K562 (cell line): Measurements from ENCODE around the gene FBLN2. TPM values are rescaled to one million over a fixed set of nuclear protein-coding genes. Genes with fewer than 3 reads are reported as not detected.
A peak's percentile ranks its signal among the peaks of the same experiment; 100 is the strongest.

ENCODE experiments used
- AFF1 ChIP-seq, 2 experiments: fragments of 450-650 bp; IDR thresholded peaks; 2 replicates each; pipeline ENCODE4 v1.6.1; 2018; ENCODE audit warnings: mild to moderate bottlenecking in 2 of 2, low read depth in 1 of 2; ENCODE audit not compliant: partially characterized antibody in 2 of 2
- FIP1L1 ChIP-seq: fragments of 200-400 bp; formaldehyde crosslinking; IDR thresholded peaks from 2 replicates; pipeline ENCODE4 v1.6.1; 2018; ENCODE audit warnings: mild to moderate bottlenecking, low read depth, low read length; ENCODE audit not compliant: poor library complexity, severe bottlenecking
- JUND ChIP-seq, 2 experiments: IDR thresholded peaks; 2 replicates in 1 of 2; 3 replicates in 1 of 2; pipeline ENCODE4 v1.6.1; 2011; ENCODE audit warnings: borderline replicate concordance in 2 of 2, low read depth in 2 of 2, low read length in 2 of 2, improper control_type of control experiment in 1 of 2, missing biosample characterization in 1 of 2, missing genetic modification characterization in 1 of 2, missing genetic modification reagents in 1 of 2
- POLR2AphosphoS2 ChIP-seq: IDR thresholded peaks from 2 replicates; pipeline ENCODE4 v1.6.1; 2012; ENCODE audit warnings: low read length, improper control_type of control experiment
- RCOR1 ChIP-seq, 2 experiments: IDR thresholded peaks; 2 replicates each; pipeline ENCODE4 v1.6.1; 2012; ENCODE audit warnings: low read depth in 2 of 2, low read length in 2 of 2, borderline replicate concordance in 1 of 2, improper control_type of control experiment in 1 of 2
- SMAD3 ChIP-seq: fragments of 450-650 bp; formaldehyde crosslinking; conservative IDR thresholded peaks from 2 replicates; pipeline ENCODE4 v1.4.0; 2020; ENCODE audit warnings: mild to moderate bottlenecking
- SRSF1 ChIP-seq: fragments of 200-400 bp; formaldehyde crosslinking; IDR thresholded peaks from 2 replicates; pipeline ENCODE4 v1.6.1; 2017; ENCODE audit warnings: mild to moderate bottlenecking, low read depth, low read length, moderate library complexity
- TEAD1 ChIP-seq, 2 experiments: fragments of 450-650 bp in 1 of 2; sonication (generic) in 1 of 2; formaldehyde crosslinking; IDR thresholded peaks; 2 replicates each; pipeline versions ENCODE4 v1.4.0 to v1.8.0; 2020 to 2022; ENCODE audit warnings: mild to moderate bottlenecking in 2 of 2, missing genetic modification reagents in 1 of 2
- TFAP4 ChIP-seq: sonication (generic); formaldehyde crosslinking; IDR thresholded peaks from 2 replicates; pipeline ENCODE4 v1.8.0; 2022; ENCODE audit warnings: missing genetic modification reagents, mild to moderate bottlenecking, moderate library complexity, borderline replicate concordance
- XRCC5 ChIP-seq: fragments of 200-400 bp; formaldehyde crosslinking; IDR thresholded peaks from 2 replicates; pipeline ENCODE4 v1.6.1; 2017; ENCODE audit warnings: low read depth, mild to moderate bottlenecking, low read length
- ZBED1 ChIP-seq: IDR thresholded peaks from 2 replicates; pipeline ENCODE4 v1.6.1; 2014
- ZBTB7A ChIP-seq: IDR thresholded peaks from 2 replicates; pipeline ENCODE4 v1.6.1; 2011; ENCODE audit warnings: low read depth, mild to moderate bottlenecking, low read length, moderate library complexity, borderline replicate concordance; ENCODE audit not compliant: control insufficient read depth
- ZEB2 ChIP-seq: fragments of 450-650 bp; IDR thresholded peaks from 2 replicates; pipeline ENCODE4 v1.6.1; 2016
- ZNF551 ChIP-seq: fragments of 250-450 bp; sonication (Bioruptor Pico); IDR thresholded peaks from 2 replicates; pipeline ENCODE4 v1.5.0; 2021; ENCODE audit warnings: mild to moderate bottlenecking, moderate library complexity
- polyA plus RNA-seq, 8 experiments: library from polyadenylated mRNA; depleted of rRNA in 4 of 8; stranded (reverse) in 5 of 8; unstranded in 3 of 8; fragments of >200 nt; fragmentation: Nextera tagmentation in 2 of 8; fragmentation: Illumina TruSeq in 1 of 8; extraction: Ambion mirVana in 2 of 8; extraction: Trizol in 1 of 8; gene quantifications; 2 replicates each; pipeline versions ENCODE4 v1.2.1 to v1.2.3, GENCODE V29; 2011 to 2014; ENCODE audit warnings: inconsistent platforms in 1 of 8, missing spikeins in 1 of 8
- total RNA-seq, 7 experiments: library from RNA; depleted of rRNA in 6 of 7; stranded (reverse); fragments of >200 nt in 6 of 7; fragmentation: Illumina TruSeq in 2 of 7; extraction: Trizol in 2 of 7; gene quantifications; 2 replicates each; pipeline versions ENCODE4 v1.2.1 to v1.2.3, GENCODE V29; 2011 to 2021; ENCODE audit warnings: low replicate concordance in 1 of 7
- TF ChIP-seq, protein P1 (sequence below): fragments of 250-450 bp; sonication (Bioruptor Pico); IDR thresholded peaks from 2 replicates; pipeline ENCODE4 v1.4.0; 2020; ENCODE audit warnings: mild to moderate bottlenecking, moderate library complexity, borderline replicate concordance
- TF ChIP-seq, protein P2 (sequence below): fragments of 200-400 bp; formaldehyde crosslinking; IDR thresholded peaks from 2 replicates; pipeline ENCODE4 v1.6.1; 2017; ENCODE audit warnings: mild to moderate bottlenecking, low read depth, low read length, moderate library complexity
- TF ChIP-seq, protein P3 (sequence below): fragments of 250-450 bp; sonication (Bioruptor Pico); IDR thresholded peaks from 2 replicates; pipeline ENCODE4 v1.9.0; 2021; ENCODE audit warnings: mild to moderate bottlenecking

The FBLN2 gene
- total and polyA plus RNA-seq, 9 of the 15 experiments (the other 6 are each of a cell fraction or from before 2014, with no cell fraction given), result 0.03 to 0.10 (median 0.04) TPM; not detected in 6

- TF ChIP-seq, protein P1, sequence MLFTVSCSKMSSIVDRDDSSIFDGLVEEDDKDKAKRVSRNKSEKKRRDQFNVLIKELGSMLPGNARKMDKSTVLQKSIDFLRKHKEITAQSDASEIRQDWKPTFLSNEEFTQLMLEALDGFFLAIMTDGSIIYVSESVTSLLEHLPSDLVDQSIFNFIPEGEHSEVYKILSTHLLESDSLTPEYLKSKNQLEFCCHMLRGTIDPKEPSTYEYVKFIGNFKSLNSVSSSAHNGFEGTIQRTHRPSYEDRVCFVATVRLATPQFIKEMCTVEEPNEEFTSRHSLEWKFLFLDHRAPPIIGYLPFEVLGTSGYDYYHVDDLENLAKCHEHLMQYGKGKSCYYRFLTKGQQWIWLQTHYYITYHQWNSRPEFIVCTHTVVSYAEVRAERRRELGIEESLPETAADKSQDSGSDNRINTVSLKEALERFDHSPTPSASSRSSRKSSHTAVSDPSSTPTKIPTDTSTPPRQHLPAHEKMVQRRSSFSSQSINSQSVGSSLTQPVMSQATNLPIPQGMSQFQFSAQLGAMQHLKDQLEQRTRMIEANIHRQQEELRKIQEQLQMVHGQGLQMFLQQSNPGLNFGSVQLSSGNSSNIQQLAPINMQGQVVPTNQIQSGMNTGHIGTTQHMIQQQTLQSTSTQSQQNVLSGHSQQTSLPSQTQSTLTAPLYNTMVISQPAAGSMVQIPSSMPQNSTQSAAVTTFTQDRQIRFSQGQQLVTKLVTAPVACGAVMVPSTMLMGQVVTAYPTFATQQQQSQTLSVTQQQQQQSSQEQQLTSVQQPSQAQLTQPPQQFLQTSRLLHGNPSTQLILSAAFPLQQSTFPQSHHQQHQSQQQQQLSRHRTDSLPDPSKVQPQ, result no peak
- 0 out of 2 replicates have a peak, but pooled peaks have one; percentile 24 for TF ChIP-seq TFAP4 (CRISPR knock-in tag)
- TF ChIP-seq, protein P2, sequence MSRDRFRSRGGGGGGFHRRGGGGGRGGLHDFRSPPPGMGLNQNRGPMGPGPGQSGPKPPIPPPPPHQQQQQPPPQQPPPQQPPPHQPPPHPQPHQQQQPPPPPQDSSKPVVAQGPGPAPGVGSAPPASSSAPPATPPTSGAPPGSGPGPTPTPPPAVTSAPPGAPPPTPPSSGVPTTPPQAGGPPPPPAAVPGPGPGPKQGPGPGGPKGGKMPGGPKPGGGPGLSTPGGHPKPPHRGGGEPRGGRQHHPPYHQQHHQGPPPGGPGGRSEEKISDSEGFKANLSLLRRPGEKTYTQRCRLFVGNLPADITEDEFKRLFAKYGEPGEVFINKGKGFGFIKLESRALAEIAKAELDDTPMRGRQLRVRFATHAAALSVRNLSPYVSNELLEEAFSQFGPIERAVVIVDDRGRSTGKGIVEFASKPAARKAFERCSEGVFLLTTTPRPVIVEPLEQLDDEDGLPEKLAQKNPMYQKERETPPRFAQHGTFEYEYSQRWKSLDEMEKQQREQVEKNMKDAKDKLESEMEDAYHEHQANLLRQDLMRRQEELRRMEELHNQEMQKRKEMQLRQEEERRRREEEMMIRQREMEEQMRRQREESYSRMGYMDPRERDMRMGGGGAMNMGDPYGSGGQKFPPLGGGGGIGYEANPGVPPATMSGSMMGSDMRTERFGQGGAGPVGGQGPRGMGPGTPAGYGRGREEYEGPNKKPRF, result no peak
- no peak for TF ChIP-seq ZNF551 (CRISPR knock-in tag)
- TF ChIP-seq, protein P3, sequence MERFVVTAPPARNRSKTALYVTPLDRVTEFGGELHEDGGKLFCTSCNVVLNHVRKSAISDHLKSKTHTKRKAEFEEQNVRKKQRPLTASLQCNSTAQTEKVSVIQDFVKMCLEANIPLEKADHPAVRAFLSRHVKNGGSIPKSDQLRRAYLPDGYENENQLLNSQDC (CRISPR knock-in tag), result no peak
- TF ChIP-seq TEAD1 (CRISPR knock-in tag; IDR thresholded peaks at IDR 0.05), result peak in 1 of 2 experiments; percentile 61; a peak in 1 of 4 replicates
- peak; percentile 44; the same call in 1 of the 2 replicates for TF ChIP-seq ZBTB7A
- no peak for TF ChIP-seq POLR2AphosphoS2
- TF ChIP-seq XRCC5, result no peak
- TF ChIP-seq AFF1 (IDR thresholded peaks at IDR 0.05; ENCODE audit: low read depth in 1 of 2, partially characterized antibody in 2 of 2), result no peak
- TF ChIP-seq ZEB2, result no peak
- TF ChIP-seq JUND (IDR thresholded peaks at IDR 0.05; ENCODE audit: borderline replicate concordance, low read depth, low read length), result peak; percentile 25; the same call in 1 of the 2 replicates
- TF ChIP-seq JUND (tag; IDR thresholded peaks at IDR 0.05; ENCODE audit: borderline replicate concordance, low read depth, low read length), result no peak
- TF ChIP-seq RCOR1 (IDR thresholded peaks at IDR 0.05; ENCODE audit: borderline replicate concordance in 1 of 2, low read depth in 2 of 2, low read length in 2 of 2), result no peak
- TF ChIP-seq ZBED1, result no peak
- TF ChIP-seq FIP1L1, result no peak
- no peak for TF ChIP-seq SRSF1
- TF ChIP-seq SMAD3, result no peak
Observed at GRCh38 chr3:13537909-13538296, 11.0 kb upstream of the FBLN2 start (continued).
